ENCODE results near the gene GPS1.
"Not testable (repeated sequence)": the region's sequence is repeated elsewhere in the genome, so short reads cannot be mapped to it uniquely, and the experiment has no call there.

GPS1 gene

DNA sequence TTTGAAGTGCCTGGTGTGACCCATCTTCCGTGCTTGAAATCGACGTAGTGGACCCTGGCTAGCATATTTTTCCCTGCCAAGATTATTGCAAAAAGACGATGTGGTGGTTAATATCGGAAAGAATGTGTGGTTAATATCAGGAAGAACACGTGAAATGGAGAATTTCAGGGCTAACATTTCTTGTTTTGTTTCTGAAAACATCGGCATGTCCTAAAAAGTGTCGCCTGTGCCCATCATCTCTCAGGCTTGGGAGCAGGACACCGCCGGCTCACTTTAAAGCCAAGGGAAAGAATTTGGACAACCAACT lies 13.9 kb upstream of the GPS1 start:
- DNase-seq (ENCODE audit: low read depth, low spot score) = no peak
- in situ Hi-C loops (cut with HindIII; ENCODE audit: low sequenced_read_pairs) = no loop called here
- no peak overlapping the region for H3K4me3 ChIP-seq (ENCODE audit: low read depth, low read length)
- TF ChIP-seq, protein P1, sequence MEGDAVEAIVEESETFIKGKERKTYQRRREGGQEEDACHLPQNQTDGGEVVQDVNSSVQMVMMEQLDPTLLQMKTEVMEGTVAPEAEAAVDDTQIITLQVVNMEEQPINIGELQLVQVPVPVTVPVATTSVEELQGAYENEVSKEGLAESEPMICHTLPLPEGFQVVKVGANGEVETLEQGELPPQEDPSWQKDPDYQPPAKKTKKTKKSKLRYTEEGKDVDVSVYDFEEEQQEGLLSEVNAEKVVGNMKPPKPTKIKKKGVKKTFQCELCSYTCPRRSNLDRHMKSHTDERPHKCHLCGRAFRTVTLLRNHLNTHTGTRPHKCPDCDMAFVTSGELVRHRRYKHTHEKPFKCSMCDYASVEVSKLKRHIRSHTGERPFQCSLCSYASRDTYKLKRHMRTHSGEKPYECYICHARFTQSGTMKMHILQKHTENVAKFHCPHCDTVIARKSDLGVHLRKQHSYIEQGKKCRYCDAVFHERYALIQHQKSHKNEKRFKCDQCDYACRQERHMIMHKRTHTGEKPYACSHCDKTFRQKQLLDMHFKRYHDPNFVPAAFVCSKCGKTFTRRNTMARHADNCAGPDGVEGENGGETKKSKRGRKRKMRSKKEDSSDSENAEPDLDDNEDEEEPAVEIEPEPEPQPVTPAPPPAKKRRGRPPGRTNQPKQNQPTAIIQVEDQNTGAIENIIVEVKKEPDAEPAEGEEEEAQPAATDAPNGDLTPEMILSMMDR (IDR thresholded peaks at IDR 0.05; ENCODE audit: low read depth, low read length) = no peak

DNA sequence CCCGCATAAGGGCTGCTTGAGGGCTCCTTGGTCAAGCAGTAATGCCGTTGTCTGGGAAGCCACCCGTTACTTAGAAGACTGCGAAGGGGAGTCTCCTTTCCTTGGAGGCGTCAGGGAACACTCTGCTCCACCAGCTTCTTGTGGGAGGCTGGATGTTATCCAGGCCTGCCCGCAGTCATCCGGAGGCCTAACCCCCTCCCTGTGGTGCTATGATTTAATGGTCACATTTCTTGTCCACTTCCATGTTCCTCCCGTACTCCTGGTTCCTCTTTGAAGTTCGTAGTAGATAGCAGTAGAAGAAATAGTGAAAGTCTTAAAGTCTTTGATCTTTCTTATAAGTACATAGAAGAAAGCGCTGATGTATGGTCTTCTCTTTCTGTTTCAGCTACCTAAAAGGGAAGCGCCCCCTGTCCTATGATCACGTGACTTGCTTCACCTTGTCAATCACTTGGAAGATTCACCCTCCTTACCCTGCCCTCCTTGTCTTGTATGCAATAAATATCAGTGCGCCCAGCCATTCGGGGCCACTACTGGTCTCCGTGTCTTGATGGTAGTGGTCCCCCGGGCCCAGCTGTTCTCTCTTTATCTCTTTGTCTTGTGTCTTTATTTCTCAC lies 12.8 kb upstream of the GPS1 start:
- DNase-seq (ENCODE audit: low read depth, low spot score); in situ Hi-C loops (cut with HindIII; ENCODE audit: low sequenced_read_pairs); H3K4me3 ChIP-seq (ENCODE audit: low read depth, low read length): not testable (repeated sequence)

DNA sequence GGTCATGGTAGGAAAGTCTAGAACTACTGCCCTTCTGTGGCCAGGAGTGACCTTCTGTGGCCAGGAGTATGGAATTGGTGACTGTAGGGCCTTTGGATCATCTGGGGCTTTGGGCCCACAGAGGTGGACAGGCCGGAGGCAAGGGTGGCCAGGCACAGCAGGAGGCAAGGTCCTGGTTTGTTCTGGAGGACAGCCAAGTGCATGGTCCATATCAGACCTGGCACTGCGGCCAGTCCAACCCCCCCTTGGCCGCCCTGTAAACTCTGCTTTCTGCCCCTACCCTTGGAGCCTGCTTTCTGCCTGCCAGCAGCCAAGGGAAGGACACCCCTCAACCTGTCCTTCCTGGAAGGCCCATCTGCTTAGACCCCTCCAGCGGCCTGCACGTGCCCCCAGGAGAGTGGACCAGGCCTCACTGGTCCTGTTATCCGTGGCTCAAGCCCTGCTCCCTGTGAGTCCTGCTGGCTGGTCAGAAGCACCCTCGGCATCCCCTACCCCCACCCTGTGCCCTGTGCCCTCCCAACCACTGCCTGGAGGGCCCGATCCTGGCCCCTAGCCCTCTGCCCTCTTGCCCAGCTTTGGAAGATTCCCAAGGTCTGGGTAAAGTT lies 11.9 kb upstream of the GPS1 start:
- TF ChIP-seq, protein P1 (IDR thresholded peaks at IDR 0.05; ENCODE audit: low read depth, low read length) = no peak
- no peak for DNase-seq (ENCODE audit: low read depth, low spot score)
- in situ Hi-C loops (cut with HindIII; ENCODE audit: low sequenced_read_pairs) = no loop called here
- no peak overlapping the region for H3K4me3 ChIP-seq (ENCODE audit: low read depth, low read length)

DNA sequence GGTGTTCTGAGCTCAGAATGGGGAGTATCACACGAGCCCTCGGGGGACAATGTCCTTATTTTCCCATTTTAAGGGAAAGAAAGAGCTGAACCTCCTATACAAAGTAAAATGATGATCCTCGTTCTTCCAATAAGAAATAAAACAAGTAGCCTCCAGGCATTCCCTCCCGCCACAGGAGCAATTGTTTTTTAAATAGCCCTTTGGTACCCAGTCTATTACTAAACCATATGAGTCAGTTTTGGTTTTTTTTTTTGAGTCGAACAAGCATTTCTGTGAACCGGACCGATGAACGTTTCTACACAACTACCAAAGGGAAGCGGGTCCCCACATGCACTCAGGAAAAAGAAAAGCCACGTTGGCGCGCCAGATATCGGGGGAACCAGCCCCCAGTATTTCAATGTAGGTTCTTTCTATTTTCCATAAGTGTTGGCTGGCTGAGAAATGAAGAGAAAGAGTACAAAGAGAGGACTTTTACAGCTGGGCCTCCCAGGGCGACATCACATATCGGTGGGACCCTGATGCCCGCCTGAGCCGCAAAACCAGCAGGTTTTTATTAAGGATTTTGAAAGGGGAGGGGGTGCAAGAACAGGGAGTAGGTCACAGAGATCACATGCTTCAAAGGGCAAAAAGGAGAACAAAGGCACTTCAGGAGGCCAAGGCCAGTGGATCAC lies 10.4 kb upstream of the GPS1 start:
- no peak overlapping the region for H3K4me3 ChIP-seq (ENCODE audit: low read depth, low read length)
- DNase-seq (ENCODE audit: low read depth, low spot score) = no peak
- in situ Hi-C loops (cut with HindIII; ENCODE audit: low sequenced_read_pairs) = no loop called here
- TF ChIP-seq, protein P1 (IDR thresholded peaks at IDR 0.05; ENCODE audit: low read depth, low read length) = no peak

DNA sequence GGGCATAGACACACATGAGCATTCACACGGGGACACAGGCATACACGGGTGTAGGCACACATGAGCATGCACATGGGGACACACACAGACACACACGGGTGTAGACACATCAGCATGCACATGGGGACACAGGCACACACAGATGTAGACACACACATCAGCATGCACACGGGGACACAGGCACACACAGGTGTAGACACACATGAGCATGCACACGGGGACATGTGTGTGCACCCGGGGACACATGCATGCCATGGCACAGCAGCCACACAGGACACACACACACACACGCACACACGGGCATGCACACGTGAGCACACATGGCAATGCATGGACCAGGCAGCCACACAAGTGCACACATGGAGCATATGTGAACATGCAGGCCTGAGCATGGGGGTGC lies 9.0 kb upstream of the GPS1 start:
- no peak for DNase-seq (ENCODE audit: low read depth, low spot score)
- in situ Hi-C loops (cut with HindIII; ENCODE audit: low sequenced_read_pairs) = no loop called here
- TF ChIP-seq, protein P1 (IDR thresholded peaks at IDR 0.05; ENCODE audit: low read depth, low read length) = no peak
- no peak overlapping the region for H3K4me3 ChIP-seq (ENCODE audit: low read depth, low read length)

DNA sequence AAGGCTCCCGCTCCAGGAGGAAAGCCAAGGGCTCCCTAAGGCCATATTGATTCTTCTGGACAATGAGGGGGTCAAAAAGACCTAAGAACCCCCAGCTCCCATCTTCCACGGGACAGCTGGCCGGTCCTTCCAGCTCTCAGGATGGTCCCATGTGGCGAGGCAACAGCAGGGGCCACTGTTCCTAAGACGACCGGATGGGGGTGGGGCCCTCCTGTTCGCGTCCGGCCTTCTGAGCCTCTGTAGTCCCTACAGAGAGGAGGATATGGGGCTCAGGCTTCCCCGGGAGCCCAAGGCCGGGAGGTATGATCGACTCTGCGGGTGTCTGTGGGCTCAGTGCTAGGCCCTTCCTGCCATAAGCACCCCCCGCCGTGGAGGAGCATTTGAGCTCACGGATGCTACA lies 8.2 kb upstream of the GPS1 start:
- in situ Hi-C loops (cut with HindIII; ENCODE audit: low sequenced_read_pairs) = no loop called here
- TF ChIP-seq, protein P1 (IDR thresholded peaks at IDR 0.05; ENCODE audit: low read depth, low read length) = no peak
- no peak overlapping the region for H3K4me3 ChIP-seq (ENCODE audit: low read depth, low read length)
- DNase-seq (ENCODE audit: low read depth, low spot score) = no peak

DNA sequence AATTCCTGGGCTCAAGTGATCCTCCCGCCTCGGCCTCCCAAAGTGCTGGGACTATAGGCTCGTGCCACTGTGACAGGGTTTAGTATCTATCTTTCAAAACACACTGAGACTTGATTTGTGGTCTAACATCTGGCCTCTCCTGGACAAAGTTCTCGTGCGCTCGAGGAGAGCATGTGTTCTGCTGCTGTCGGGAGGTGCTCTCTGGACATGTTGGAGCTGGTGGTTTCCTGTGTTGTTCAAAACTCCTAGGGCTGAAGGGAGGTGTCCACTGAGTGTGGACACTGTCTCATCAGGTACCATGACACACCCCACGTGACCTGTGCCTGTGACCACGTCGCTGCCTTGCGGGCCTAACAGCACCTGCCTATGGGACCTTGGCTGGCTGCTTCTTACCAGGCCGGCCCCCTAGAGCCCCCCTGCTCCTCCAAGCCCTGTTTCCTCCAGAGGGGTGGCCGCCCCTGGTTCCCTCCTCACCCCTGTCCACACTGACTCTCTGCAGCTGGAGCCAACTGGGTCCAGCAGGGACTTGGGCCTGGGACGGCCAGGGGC lies 5.7 kb upstream of the GPS1 start:
- in situ Hi-C loops (cut with HindIII; ENCODE audit: low sequenced_read_pairs) = no loop called here
- no peak for DNase-seq (ENCODE audit: low read depth, low spot score)
- H3K4me3 ChIP-seq (ENCODE audit: low read depth, low read length) = no peak overlapping the region
- TF ChIP-seq, protein P1 (IDR thresholded peaks at IDR 0.05; ENCODE audit: low read depth, low read length) = no peak

All from astrocyte of the spinal cord (primary cell).